Vagina (tissue), 2 donors: Measurements from ENCODE around the gene TMEM204. TPM values are rescaled to one million over a fixed set of nuclear protein-coding genes. Genes with fewer than 3 reads are reported as not detected.

Experiments used
- DNase-seq, 2 donors: peaks; one replicate each; pipeline ENCODE4 v3.0.0-alpha.2; 2017; ENCODE audit errors: extremely low spot score in 2 of 2
- H3K27ac ChIP-seq: fragments of 200-600 bp; sonication (generic); one replicate; pipeline ENCODE4 v1.5.1; 2019
- H3K27me3 ChIP-seq: fragments of 200-600 bp; sonication (generic); one replicate; pipeline ENCODE4 v1.5.1; 2019
- H3K36me3 ChIP-seq, 2 donors: fragments of 200-600 bp; sonication (generic); one replicate each; pipeline ENCODE4 v1.5.1; 2017 to 2019
- H3K4me1 ChIP-seq: fragments of 200-600 bp; sonication (generic); one replicate; pipeline ENCODE4 v1.5.1; 2019
- H3K4me3 ChIP-seq, 2 donors: fragments of 200-600 bp; sonication (generic); 1 replicate in 1 of 2; 2 replicates in 1 of 2; pipeline ENCODE4 v1.5.1; 2016 to 2019
- H3K9me3 ChIP-seq: fragments of 200-600 bp; sonication (generic); one replicate; pipeline ENCODE4 v1.5.1; 2019
- POLR2A ChIP-seq, 2 donors: fragments of 450-650 bp; IDR thresholded peaks; one replicate each; pipeline ENCODE4 v1.6.1; 2017; ENCODE audit warnings: antibody characterized with exemption in 2 of 2, mild to moderate bottlenecking in 2 of 2, moderate library complexity in 2 of 2
- POLR2AphosphoS5 ChIP-seq, 2 donors: sonication (generic); formaldehyde crosslinking; IDR thresholded peaks; one replicate each; pipeline ENCODE4 v1.9.0; 2017; ENCODE audit warnings: antibody characterized with exemption in 2 of 2, mild to moderate bottlenecking in 2 of 2, low read depth in 1 of 2; ENCODE audit not compliant: insufficient read depth in 1 of 2
- intact Hi-C: fragments of 100-400 bp; cut with DNase I; formaldehyde crosslinking; loops from one replicate; pipeline ENCODE4 v1.15.1; 2023
- total RNA-seq: library from RNA; depleted of rRNA; stranded (reverse); fragments of >200 nt; gene quantifications from one replicate; pipeline ENCODE4 v1.2.3, GENCODE V29; 2016
- TF ChIP-seq, protein P1 (sequence below), 3 experiments: fragments of 450-650 bp in 2 of 3; fragments of 200-600 bp in 1 of 3; sonication (generic) in 1 of 3; IDR thresholded peaks; one replicate each; pipeline ENCODE4 v1.5.1; 2017 to 2019; ENCODE audit warnings: antibody characterized with exemption in 3 of 3, mild to moderate bottlenecking in 2 of 3, moderate library complexity in 2 of 3

Gene TMEM204
- total RNA-seq, 1 donor from 2014 or later, result 33.1 TPM

GRCh38 chr16:1534021-1535020 lies 855 bp downstream of the TMEM204 start:
- Histone ChIP-seq H3K27me3 (no peaks in the 10 kb centered on the region), H3K9me3 (no peaks in the 10 kb centered on the region), H3K4me3 (peak overlapping the region; percentile 61 to 64), H3K36me3 (peaks cover 0 to 21% of the 10 kb centered on the region in 2 donors), H3K4me1 (peaks cover 85% of the 10 kb centered on the region), H3K27ac (peak overlapping the region; percentile 91)
- no peak for TF ChIP-seq POLR2AphosphoS5 (IDR thresholded peaks at IDR 0.05; ENCODE audit: insufficient read depth in 1 of 2, low read depth in 1 of 2)
- TF ChIP-seq, protein P1, sequence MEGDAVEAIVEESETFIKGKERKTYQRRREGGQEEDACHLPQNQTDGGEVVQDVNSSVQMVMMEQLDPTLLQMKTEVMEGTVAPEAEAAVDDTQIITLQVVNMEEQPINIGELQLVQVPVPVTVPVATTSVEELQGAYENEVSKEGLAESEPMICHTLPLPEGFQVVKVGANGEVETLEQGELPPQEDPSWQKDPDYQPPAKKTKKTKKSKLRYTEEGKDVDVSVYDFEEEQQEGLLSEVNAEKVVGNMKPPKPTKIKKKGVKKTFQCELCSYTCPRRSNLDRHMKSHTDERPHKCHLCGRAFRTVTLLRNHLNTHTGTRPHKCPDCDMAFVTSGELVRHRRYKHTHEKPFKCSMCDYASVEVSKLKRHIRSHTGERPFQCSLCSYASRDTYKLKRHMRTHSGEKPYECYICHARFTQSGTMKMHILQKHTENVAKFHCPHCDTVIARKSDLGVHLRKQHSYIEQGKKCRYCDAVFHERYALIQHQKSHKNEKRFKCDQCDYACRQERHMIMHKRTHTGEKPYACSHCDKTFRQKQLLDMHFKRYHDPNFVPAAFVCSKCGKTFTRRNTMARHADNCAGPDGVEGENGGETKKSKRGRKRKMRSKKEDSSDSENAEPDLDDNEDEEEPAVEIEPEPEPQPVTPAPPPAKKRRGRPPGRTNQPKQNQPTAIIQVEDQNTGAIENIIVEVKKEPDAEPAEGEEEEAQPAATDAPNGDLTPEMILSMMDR (IDR thresholded peaks at IDR 0.05), result no peak
- no peak for TF ChIP-seq POLR2A (IDR thresholded peaks at IDR 0.05)
- DNase-seq, result no peak
- intact Hi-C loops, result loop anchor here (5.0 kb wide), 1 partner anchor 78 kb away; the partner anchor contains the start of genes CRAMP1 and IFT140

- Histone ChIP-seq H3K36me3 (peaks cover 0 to 32% of the 10 kb centered on the region in 2 donors), H3K27me3 (no peaks in the 10 kb centered on the region), H3K27ac (peak overlapping the region; percentile 91), H3K4me3 (peak overlapping the region; percentile 61 to 64), H3K9me3 (no peaks in the 10 kb centered on the region), H3K4me1 (peaks cover 72% of the 10 kb centered on the region)
- intact Hi-C loops, result no loop called here
- TF ChIP-seq, protein P1 (IDR thresholded peaks at IDR 0.05), result no peak
- no peak for TF ChIP-seq POLR2AphosphoS5 (IDR thresholded peaks at IDR 0.05; ENCODE audit: insufficient read depth in 1 of 2, low read depth in 1 of 2)
- TF ChIP-seq POLR2A (IDR thresholded peaks at IDR 0.05), result no peak
- DNase-seq, result no peak
Measured at GRCh38 chr16:1535391-1536291, 2.2 kb downstream of the TMEM204 start.

GRCh38 chr16:1536601-1537000 lies 3.1 kb downstream of the TMEM204 start:
- intact Hi-C loops, result no loop called here
- no peak for DNase-seq
- H3K36me3 ChIP-seq, result peaks cover 0 to 32% of the 10 kb centered on the region in 2 donors
- peaks cover 62% of the 10 kb centered on the region for H3K4me1 ChIP-seq
- no peaks in the 10 kb centered on the region for H3K27me3 ChIP-seq
- H3K9me3 ChIP-seq, result no peaks in the 10 kb centered on the region
- TF ChIP-seq POLR2A (IDR thresholded peaks at IDR 0.05) (no peak), POLR2AphosphoS5 (IDR thresholded peaks at IDR 0.05; ENCODE audit: insufficient read depth in 1 of 2, low read depth in 1 of 2) (no peak)
- TF ChIP-seq, protein P1 (IDR thresholded peaks at IDR 0.05), result no peak
- no peak overlapping the region for H3K27ac ChIP-seq
- no peak overlapping the region for H3K4me3 ChIP-seq

GRCh38 chr16:1537138-1537577 lies 3.7 kb downstream of the TMEM204 start:
- Histone ChIP-seq H3K36me3 (peaks cover 0 to 38% of the 10 kb centered on the region in 2 donors), H3K27me3 (no peaks in the 10 kb centered on the region), H3K9me3 (no peaks in the 10 kb centered on the region), H3K27ac (no peak overlapping the region), H3K4me3 (no peak overlapping the region), H3K4me1 (peaks cover 62% of the 10 kb centered on the region)
- no peak for DNase-seq
- intact Hi-C loops, result no loop called here
- TF ChIP-seq POLR2AphosphoS5 (IDR thresholded peaks at IDR 0.05; ENCODE audit: insufficient read depth in 1 of 2, low read depth in 1 of 2), result no peak

- Histone ChIP-seq H3K27ac (peak overlapping the region; percentile 1), H3K4me3 (no peak overlapping the region), H3K27me3 (no peaks in the 10 kb centered on the region), H3K4me1 (peaks cover 62% of the 10 kb centered on the region), H3K9me3 (no peaks in the 10 kb centered on the region), H3K36me3 (peaks cover 0 to 42% of the 10 kb centered on the region in 2 donors)
- TF ChIP-seq POLR2A (IDR thresholded peaks at IDR 0.05), result no peak
- TF ChIP-seq POLR2AphosphoS5 (IDR thresholded peaks at IDR 0.05; ENCODE audit: insufficient read depth in 1 of 2, low read depth in 1 of 2), result no peak
- TF ChIP-seq, protein P1 (IDR thresholded peaks at IDR 0.05), result no peak
- no peak for DNase-seq
- intact Hi-C loops, result no loop called here
Measured at GRCh38 chr16:1537763-1538289, 4.4 kb downstream of the TMEM204 start.
